HG02981 (cell line): Measurements from ENCODE around the gene PTPRD.

Experiments
- ATAC-seq: cut with Tn5 transposase; IDR thresholded peaks from one replicate; pipeline ENCODE4 v1.9.1; 2021; ENCODE audit warnings: mild to moderate bottlenecking, moderate library complexity; ENCODE audit not compliant: unreplicated experiment

PTPRD gene

DNA sequence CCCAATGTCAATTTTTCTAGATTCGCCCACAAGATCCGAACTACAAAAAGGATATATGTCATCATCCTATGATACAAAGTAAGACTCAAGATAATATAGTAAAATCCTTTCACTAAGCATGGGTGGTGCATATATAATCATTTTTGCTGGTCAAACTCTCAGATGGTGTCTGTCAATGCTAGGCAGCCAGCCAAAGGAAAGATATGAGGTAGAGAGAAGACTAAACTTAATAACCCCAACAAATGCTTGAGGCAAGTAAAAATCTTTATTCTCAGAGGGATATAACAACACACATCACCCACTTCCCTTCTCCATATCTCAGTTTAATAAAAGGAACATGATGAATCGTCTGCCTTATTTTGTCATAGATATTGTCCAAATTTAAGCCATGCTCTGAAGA is 1972.0 kb downstream of the PTPRD start:
- ATAC-seq: no peak

DNA sequence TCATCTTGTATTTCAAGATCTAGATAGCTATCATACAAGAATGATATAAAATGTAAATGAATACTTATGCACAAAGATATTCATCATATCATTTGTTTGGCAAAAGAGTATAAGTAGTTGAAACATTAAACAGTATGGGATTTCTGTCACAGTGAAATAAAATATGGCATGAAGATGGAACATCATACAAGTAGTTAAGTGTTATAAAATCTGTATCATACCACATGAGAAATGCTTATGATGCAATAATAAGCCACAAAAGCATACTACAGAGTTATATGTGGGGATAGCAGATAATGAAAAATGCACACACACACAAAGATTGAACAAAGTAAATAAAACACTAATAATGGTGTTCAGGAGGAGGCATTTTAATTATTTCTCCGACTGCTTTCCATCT is 1975.2 kb downstream of the PTPRD start:
- ATAC-seq: no peak

DNA sequence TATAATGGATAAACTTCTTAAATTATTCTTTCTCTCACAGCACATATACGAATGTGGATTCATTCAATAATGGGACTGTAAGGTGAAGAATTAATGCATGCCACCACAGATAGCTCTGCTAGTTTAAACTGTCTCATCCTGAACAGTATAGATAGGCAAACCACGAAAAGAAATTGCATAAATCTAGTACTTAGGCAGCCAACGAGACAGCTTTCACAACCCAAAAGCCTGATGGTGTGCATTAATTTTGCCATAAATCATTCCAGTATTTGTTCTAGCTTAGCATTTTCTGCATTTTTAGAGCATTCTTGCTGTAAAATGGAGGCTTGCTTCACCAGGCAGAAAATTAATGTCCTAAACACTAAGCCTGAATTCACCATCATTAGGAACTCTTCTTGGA is 1979.0 kb downstream of the PTPRD start:
- ATAC-seq: no peak

DNA sequence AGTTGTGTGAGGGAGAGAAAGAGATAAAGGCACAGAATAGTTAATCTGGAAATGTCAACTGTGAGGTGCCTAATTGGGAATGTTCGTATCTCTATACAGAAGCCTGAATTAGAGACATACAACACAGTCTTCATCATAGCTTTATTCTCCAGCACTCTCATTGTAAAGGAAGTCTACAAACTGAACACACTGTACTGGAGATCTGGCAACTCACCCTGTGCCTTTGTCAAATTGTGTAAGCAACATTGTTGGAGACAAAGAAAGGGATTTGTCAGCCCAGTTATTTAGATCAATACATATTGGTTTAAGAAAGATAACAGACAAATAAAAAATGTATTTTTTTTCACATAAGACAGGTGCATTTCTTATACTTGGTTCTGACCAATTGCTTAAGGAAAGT is 1980.3 kb downstream of the PTPRD start:
- no peak for ATAC-seq

- ATAC-seq: no peak
Observed at GRCh38 chr9:8628791-8629190, 1984.0 kb downstream of the PTPRD start.

DNA sequence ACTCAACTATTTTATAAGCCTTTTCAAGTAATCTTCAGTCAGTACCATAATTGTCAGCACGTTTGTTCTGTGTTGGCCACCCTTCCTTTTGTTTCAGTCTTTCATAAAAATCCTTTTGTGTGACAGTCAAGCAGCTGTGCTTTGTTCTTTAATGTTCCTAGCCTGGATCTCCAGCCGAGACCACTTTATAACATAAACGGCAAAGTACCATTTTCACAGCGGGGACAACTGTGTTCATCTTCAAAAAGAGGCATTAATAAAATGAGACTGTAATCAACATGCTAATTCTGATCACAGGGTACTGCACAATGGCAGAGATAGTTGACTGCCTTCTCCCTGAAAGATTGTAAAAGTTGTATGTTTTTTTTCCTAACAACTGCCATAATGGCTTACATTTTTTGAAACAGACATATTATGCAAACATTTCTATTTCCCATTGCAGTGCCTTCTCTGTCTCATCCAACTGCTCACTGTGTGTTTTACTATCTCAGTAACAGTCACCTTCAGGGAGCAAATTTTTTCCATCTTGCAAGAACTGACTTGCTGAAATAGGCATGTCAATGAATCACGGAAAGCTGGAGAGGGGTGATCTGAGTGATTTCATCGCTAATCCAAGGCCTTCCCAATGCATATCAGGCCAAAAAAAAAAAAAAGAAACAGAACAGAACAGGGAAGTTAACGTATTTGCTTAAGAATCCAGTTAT is 1984.7 kb downstream of the PTPRD start:
- no peak for ATAC-seq

DNA sequence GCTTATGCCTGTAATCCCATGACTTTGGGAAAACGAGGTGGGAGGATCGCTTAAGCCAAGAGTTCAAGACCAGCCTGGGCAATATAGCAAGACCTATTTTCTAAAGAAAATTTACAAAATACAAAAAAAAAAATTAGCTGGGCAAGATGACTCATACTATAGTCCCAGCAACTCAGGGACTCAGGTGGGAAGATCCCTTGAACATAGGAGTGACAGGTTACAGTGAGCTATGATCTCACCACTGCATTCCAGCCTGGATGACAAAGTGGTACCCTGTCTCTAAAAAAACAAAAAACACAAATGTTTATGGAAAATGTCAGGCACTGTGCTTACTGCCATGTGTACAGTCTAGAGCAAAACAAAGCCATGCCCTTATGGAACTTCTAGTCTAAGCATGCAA is 1989.9 kb downstream of the PTPRD start:
- ATAC-seq: no peak

DNA sequence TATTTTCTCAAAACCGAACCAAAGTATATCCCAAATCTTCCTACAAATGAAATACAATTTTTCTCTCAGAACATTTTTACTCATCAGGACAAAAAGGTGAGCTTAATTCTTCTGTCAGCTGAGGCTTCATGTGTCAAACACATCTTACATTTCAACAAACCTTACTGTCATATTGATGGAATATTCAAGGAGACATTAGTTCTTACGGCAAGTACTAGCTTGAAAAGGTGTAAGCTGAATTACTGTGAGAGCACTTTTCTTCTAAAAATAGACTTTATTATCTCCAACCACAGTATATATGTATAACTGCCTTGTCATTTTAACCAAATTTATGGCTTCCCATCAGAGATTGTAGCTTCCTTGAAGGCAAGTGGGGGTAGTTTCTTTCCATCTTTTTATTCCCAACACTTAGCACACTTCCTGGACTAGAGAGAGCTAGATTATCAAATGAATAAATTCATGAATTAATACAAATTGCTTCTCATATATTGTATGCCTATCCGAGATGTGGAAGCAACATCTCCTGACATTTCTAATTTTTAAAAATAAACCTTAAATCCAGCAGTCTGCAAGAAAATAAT is 1990.5 kb downstream of the PTPRD start:
- no peak for ATAC-seq

GRCh38 chr9:8621416-8621815 is 1991.4 kb downstream of the PTPRD start:
- ATAC-seq: no peak

DNA sequence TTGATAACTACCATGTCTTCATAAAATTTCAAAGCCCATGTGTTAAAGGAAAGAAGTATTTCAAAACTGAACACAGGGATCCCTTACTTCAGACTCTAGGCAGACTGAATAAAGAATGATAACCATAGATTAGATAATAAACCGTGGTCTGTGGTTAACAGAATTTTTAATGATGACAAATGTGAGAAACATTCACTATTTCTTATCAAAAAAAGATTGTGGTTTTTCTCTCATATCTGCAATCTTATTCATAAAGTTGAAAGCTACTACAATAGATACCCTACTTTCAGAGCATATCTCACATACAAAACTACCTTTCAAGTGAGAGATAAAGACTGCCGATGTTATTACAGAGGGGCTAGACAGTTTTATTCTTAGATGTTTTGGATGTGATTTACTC is 1996.4 kb downstream of the PTPRD start:
- no peak for ATAC-seq

GRCh38 chr9:8614926-8615440 is 1997.8 kb downstream of the PTPRD start:
- ATAC-seq: no peak

- ATAC-seq: no peak
Observed at GRCh38 chr9:8613346-8613825, 1999.4 kb downstream of the PTPRD start.

GRCh38 chr9:8611153-8611552 is 2001.6 kb downstream of the PTPRD start:
- no peak for ATAC-seq

- no peak for ATAC-seq
Observed at GRCh38 chr9:8610256-8610655, 2002.5 kb downstream of the PTPRD start.

GRCh38 chr9:8605096-8605495 is 2007.7 kb downstream of the PTPRD start:
- ATAC-seq: no peak

DNA sequence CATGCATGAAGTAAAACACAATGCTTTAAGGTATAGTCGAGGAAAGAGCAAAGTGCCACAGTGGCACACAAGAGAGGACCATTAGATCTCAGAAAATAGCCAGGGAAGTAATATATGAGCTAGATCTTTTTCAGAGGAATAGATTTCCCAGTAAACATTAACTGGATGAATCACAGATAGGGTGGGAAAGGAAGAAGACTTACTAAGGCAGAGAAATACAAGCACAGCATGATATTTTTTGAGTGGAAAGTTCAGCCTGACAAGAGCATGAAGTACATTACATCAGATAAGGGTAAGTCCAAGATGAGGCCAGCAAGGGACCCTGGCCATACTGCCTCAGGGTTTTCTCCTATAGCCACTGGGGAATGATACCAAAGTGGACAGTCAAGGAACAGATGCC is 2008.6 kb downstream of the PTPRD start:
- ATAC-seq: no peak

GRCh38 chr9:8600914-8601680 is 2011.7 kb downstream of the PTPRD start:
- ATAC-seq: no peak

DNA sequence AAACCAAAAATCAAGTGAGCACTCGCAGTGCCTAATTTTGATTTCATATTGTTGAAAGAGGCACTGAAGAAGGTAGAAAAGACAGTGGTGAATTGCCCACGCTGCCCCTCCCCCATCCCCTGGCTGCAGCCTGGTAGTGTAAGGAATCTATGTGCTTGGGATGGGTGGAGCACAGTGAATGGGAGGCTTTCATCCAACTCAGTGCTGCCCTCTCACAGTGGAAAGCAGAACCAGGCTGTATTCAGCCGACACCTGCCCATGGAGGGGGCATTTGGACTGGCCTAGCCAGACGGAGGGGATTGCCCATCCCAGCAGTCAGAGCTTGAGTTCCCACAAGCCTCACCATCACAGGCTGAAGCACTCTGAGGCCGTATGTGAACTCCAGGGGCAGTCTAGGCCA is 2012.9 kb downstream of the PTPRD start:
- no peak for ATAC-seq

- ATAC-seq: no peak
Observed at GRCh38 chr9:8589476-8589875, 2023.3 kb downstream of the PTPRD start.

- ATAC-seq: no peak
Observed at GRCh38 chr9:8585036-8585435, 2027.8 kb downstream of the PTPRD start.

DNA sequence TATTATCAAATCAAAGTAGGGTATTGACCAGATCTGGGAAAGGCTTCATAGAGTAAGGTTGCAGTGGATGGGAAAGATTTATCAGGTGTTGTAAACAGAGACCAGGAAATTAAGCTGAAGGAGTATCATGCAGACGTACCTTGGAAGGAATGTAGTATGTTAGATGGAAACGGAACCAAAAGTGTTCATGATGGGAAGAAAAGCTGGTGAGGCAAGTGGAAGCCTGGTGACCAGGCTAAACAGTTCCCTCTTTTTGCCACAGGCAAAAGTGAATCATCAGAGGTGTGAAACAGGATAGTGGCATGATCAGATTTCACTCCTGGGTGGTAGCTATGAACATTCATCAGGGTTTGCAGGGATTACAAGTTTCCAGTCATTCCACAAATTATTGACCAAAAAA is 2033.1 kb downstream of the PTPRD start:
- no peak for ATAC-seq

DNA sequence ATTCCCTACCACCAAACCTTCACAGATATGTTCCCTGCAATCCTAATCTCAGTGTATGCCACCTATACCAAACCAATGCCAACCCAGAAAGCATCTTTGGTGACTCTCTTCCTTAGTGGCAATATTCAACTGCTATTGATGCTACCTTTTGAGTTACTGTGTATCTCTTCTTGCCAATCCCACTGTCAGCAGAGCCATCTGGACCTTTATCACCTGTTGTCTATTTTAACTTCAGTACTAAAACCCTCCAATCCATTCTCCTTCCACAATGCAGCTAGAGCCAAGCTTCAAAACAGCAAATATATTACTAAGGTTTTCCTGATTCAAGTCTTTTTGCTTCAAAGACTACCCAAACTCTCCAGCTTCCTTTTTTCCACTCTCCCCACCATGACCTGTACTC is 2036.1 kb downstream of the PTPRD start:
- ATAC-seq: no peak
